Epithelial cell of esophagus (primary cell): ENCODE measurements around the gene IFNG-AS1.

Experiments used
- DNase-seq: peaks from one replicate; pipeline ENCODE4 v3.0.0; 2010; ENCODE audit warnings: low read depth
- H3K4me3 ChIP-seq: 2 replicates; pipeline ENCODE4 v1.5.1; 2011; ENCODE audit warnings: mild to moderate bottlenecking, low read length, control low read depth
- TF ChIP-seq, protein P1 (sequence below): IDR thresholded peaks from 2 replicates; pipeline ENCODE4 v1.5.1; 2011; ENCODE audit warnings: low read depth, mild to moderate bottlenecking, low read length, control low read depth, inconsistent platforms; ENCODE audit not compliant: insufficient read depth; ENCODE audit errors: missing control alignments

The IFNG-AS1 gene

DNA sequence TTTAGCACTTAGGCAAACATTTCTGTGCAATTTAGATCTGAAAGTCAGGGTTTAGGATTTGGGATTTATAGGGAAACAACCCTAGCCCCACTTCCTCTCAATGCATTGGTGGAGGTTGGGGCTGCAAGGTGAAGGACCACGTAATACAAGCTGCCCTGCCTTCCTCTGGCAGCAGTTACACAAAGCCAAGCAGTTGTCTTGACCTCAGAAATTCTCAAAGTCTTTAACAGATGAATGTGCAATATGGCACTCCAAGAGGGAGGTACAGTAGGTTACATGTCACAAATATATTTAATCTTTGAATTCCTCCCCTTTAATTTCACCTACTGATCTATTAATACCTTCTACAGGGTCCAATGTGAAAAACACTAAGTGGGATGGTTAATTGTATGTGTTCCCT, 23.9 kb downstream of the IFNG-AS1 start:
- no peak overlapping the region for H3K4me3 ChIP-seq
- DNase-seq, result no peak
- TF ChIP-seq, protein P1, sequence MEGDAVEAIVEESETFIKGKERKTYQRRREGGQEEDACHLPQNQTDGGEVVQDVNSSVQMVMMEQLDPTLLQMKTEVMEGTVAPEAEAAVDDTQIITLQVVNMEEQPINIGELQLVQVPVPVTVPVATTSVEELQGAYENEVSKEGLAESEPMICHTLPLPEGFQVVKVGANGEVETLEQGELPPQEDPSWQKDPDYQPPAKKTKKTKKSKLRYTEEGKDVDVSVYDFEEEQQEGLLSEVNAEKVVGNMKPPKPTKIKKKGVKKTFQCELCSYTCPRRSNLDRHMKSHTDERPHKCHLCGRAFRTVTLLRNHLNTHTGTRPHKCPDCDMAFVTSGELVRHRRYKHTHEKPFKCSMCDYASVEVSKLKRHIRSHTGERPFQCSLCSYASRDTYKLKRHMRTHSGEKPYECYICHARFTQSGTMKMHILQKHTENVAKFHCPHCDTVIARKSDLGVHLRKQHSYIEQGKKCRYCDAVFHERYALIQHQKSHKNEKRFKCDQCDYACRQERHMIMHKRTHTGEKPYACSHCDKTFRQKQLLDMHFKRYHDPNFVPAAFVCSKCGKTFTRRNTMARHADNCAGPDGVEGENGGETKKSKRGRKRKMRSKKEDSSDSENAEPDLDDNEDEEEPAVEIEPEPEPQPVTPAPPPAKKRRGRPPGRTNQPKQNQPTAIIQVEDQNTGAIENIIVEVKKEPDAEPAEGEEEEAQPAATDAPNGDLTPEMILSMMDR, result no peak

DNA sequence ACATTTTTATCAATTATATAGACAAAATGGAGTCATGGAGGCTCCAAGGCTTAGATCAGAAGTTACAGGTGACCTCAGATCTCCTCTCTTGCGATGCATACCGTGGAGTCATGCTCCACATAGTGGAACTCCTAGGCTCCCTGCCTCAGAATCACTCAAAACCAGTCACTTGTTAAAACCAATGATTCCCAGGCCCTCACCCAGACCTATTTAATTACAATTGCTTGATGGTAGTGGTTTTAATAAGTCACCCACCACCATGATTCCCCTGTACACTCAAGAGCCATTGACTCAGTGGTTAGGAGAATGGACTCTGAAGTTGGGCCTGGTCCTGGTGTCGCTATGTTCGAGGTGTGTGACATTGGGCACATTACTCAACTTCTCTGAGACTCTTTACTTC, 26.9 kb downstream of the IFNG-AS1 start:
- TF ChIP-seq, protein P1, result no peak
- H3K4me3 ChIP-seq, result no peak overlapping the region
- no peak for DNase-seq

DNA sequence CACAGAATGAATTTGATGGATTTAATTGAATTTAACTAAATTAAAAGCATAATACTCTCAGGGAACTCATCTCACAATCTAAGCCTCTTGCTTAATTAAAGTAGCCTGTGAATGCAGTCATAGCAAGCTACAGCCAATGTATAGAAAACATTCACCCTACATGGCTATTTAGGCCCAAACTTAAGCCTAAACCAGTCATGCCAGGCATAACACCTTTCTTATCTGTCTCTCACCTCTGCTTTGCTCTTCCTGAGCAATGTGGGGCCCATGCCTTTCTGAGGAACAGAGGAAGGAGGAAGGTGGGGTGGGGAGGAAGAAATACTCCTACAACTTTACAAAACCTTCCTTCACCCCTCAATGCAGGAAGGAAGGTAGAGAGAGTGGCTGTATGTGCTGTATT, 29.1 kb downstream of the IFNG-AS1 start:
- no peak for DNase-seq
- TF ChIP-seq, protein P1, result no peak
- no peak overlapping the region for H3K4me3 ChIP-seq

DNA sequence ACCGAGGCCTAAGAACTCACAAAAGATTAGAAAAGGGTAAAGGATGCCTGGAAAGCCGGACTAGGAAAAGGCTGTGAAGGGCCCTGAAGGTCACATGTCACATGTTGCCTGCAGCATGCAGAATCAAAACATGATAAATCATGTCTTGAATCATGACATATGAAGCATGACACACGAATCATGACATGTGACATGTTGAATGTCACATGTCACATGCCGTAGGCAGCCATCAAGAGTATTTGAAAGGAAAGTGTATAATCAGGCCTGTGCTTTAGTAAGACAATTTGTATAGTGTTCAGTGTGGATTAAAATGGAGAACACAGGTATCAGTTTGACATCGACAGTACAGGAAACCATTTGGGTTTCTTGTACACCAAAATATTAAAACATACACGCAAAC, 30.8 kb downstream of the IFNG-AS1 start:
- no peak overlapping the region for H3K4me3 ChIP-seq
- DNase-seq, result no peak
- TF ChIP-seq, protein P1, result no peak

GRCh38 chr12:68020699-68021098, 31.5 kb downstream of the IFNG-AS1 start:
- no peak for DNase-seq
- H3K4me3 ChIP-seq, result no peak overlapping the region

DNA sequence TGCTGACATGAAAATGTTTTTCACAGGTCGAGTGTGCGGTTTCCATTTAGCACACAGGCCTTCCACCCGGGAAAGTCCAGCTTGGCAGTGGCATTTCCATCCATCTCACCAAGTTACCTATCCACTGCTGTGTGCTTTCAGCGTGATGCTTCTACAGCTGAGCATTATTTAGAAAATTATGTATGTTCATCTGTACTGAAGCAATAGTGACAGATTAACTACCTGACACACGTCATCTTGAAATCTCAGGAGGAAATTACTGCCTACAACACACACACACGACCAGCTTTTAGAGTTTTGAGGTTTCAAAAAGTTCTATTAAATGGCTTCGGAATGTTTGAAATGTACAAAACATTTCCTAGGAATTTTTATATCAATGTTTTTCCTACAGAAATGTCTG, 39.4 kb downstream of the IFNG-AS1 start:
- DNase-seq, result no peak
- TF ChIP-seq, protein P1, result no peak
- no peak overlapping the region for H3K4me3 ChIP-seq

More at GRCh38 chr12:68020699-68021098, 31.5 kb downstream of the IFNG-AS1 start:
- TF ChIP-seq, protein P1, result no peak

DNA sequence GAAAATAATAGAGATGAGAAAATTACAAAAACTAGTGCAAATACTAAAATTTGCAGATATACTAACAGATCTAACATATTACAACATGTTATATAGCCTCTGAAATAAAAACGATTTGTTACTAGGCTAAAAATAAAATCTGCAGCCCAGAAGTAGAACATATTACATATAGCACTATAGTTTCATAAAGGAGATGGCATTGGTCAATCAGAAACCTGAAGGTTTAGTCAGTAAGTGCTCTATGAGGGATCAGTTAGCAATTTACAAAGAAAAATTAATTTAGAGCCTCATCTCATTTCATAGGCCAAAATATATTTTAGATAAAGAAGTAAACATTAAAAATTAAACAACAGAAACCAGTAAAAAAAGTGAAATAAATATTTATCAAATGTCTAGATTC, 41.0 kb downstream of the IFNG-AS1 start:
- TF ChIP-seq, protein P1, result no peak
- no peak for DNase-seq
- H3K4me3 ChIP-seq, result no peak overlapping the region
